OCI-LY7 (cell line): Measurements from ENCODE around the gene UBALD1. TPM values are rescaled to one million over a fixed set of nuclear protein-coding genes. Genes with fewer than 3 reads are reported as not detected.

ENCODE experiments used
- BruUV-seq: library from RNA; stranded (reverse); fragments of 400-500 nt; replicated peaks from 2 replicates; lab custom pipeline; 2021; lab: Mats Ljungman, UMichigan
- CTCF ChIA-PET: fragments of 300-600 bp; sonication (Branson Sonifier 250); formaldehyde crosslinking; loops from one replicate; lab custom pipeline; 2022; ENCODE audit warnings: antibody characterized with exemption; ENCODE audit not compliant: unreplicated experiment; lab: Charles Lee
- POLR2A ChIA-PET: fragments of 300-600 bp; sonication (Branson Sonifier 250); formaldehyde crosslinking; loops from one replicate; lab custom pipeline; 2022; ENCODE audit warnings: antibody characterized with exemption; lab: Charles Lee
- DNase-seq: peaks from one replicate; pipeline ENCODE4 v3.0.0-alpha.2; 2015; ENCODE audit warnings: low spot score
- H2AFZ ChIP-seq: fragments of 200-600 bp; sonication (generic), shearing (Covaris generic); 2 replicates; pipeline ENCODE4 v1.6.1; 2014; ENCODE audit warnings: mild to moderate bottlenecking, antibody characterized with exemption, low read length, moderate library complexity
- H3K27ac ChIP-seq: fragments of 200-600 bp; sonication (generic); 2 replicates; pipeline ENCODE4 v1.5.1; 2014; ENCODE audit warnings: mixed run types, low read depth, mild to moderate bottlenecking, moderate library complexity, low read length, inconsistent platforms; ENCODE audit not compliant: poor library complexity, severe bottlenecking
- H3K36me3 ChIP-seq: fragments of 200-600 bp; sonication (generic); 2 replicates; pipeline ENCODE4 v1.6.1; 2014; ENCODE audit warnings: mild to moderate bottlenecking, antibody characterized with exemption, low read length, moderate library complexity, mixed read lengths; ENCODE audit not compliant: insufficient read depth
- H3K4me1 ChIP-seq: fragments of 200-600 bp; sonication (generic); 2 replicates; pipeline ENCODE4 v1.5.1; 2014; ENCODE audit warnings: mild to moderate bottlenecking, low read length; ENCODE audit not compliant: insufficient read depth, poor library complexity, severe bottlenecking
- H3K4me2 ChIP-seq: fragments of 200-600 bp; sonication (generic); 2 replicates; pipeline ENCODE4 v1.6.1; 2014; ENCODE audit warnings: mild to moderate bottlenecking, low read length
- H3K4me3 ChIP-seq: fragments of 200-600 bp; sonication (generic); 2 replicates; pipeline ENCODE4 v1.5.1; 2014; ENCODE audit warnings: mild to moderate bottlenecking, low read depth, low read length; ENCODE audit not compliant: poor library complexity, severe bottlenecking
- H3K79me2 ChIP-seq: fragments of 200-600 bp; sonication (generic); 2 replicates; pipeline ENCODE4 v1.6.1; 2016; ENCODE audit warnings: low read depth, mild to moderate bottlenecking, low read length, moderate library complexity, mixed read lengths; ENCODE audit not compliant: insufficient read depth
- H3K9me2 ChIP-seq: fragments of 200-600 bp; sonication (generic); 2 replicates; pipeline ENCODE4 v1.6.1; 2016; ENCODE audit warnings: mild to moderate bottlenecking, low read length, mixed read lengths; ENCODE audit not compliant: insufficient read depth
- H3K9me3 ChIP-seq: fragments of 200-600 bp; sonication (generic); 2 replicates; pipeline ENCODE4 v1.6.1; 2014; ENCODE audit warnings: mild to moderate bottlenecking, mixed run types, low read length, mixed read lengths
- H4K20me1 ChIP-seq: fragments of 200-600 bp; sonication (generic); 2 replicates; pipeline ENCODE4 v1.6.1; 2014; ENCODE audit warnings: mild to moderate bottlenecking, antibody characterized with exemption, low read length, moderate library complexity, mixed read lengths; ENCODE audit not compliant: insufficient read depth
- CTCF ChIP-seq: fragments of 200-600 bp; sonication (generic); conservative IDR thresholded peaks from 2 replicates; pipeline ENCODE4 v1.5.1; 2014; ENCODE audit warnings: mild to moderate bottlenecking, antibody characterized with exemption, low read length, moderate library complexity, mixed read lengths
- EZH2phosphoT487 ChIP-seq: fragments of 200-600 bp; sonication (generic); IDR thresholded peaks from 2 replicates; pipeline ENCODE4 v1.6.1; 2018; ENCODE audit warnings: low read depth, borderline replicate concordance, mild to moderate bottlenecking, mixed run types, antibody characterized with exemption, low read length, moderate library complexity, mixed read lengths
- intact Hi-C: fragments of 100-400 bp; cut with micrococcal nuclease; formaldehyde crosslinking; loops from one replicate; pipeline ENCODE4 v1.10.0; 2022; ENCODE audit not compliant: unreplicated experiment
- total RNA-seq, 2 experiments: library from RNA; depleted of rRNA in 1 of 2; stranded (reverse); fragments of >200 nt in 1 of 2; shearing (Covaris generic) in 1 of 2; gene quantifications; 2 replicates each; pipeline ENCODE4 v1.2.3, GENCODE V29; 2014 to 2022

The UBALD1 gene
- total RNA-seq, 2 experiments from 2014 or later, result 11.1 to 34.1 TPM

- H3K9me2 ChIP-seq, result no peaks in the 10 kb centered on the region
- no peak overlapping the region for H3K4me2 ChIP-seq
- peaks cover 23% of the 10 kb centered on the region; the same call in 1 of the 2 replicates for H3K36me3 ChIP-seq
- H3K4me1 ChIP-seq, result no peaks in the 10 kb centered on the region
- BruUV-seq, result no TSS peak
- intact Hi-C loops, result no loop called here
- no peaks in the 10 kb centered on the region for H3K79me2 ChIP-seq
- H3K27ac ChIP-seq, result no peak overlapping the region
- DNase-seq, result no peak
- no peaks in the 10 kb centered on the region for H3K9me3 ChIP-seq
- POLR2A ChIA-PET, result no interaction called here
- H2AFZ ChIP-seq, result no peak overlapping the region
- H3K4me3 ChIP-seq, result no peak overlapping the region
- no peaks in the 10 kb centered on the region for H4K20me1 ChIP-seq
- no peak for TF ChIP-seq EZH2phosphoT487
- TF ChIP-seq CTCF, result no peak
- CTCF ChIA-PET, result no interaction called here
Measured at GRCh38 chr16:4654011-4654963, 39.6 kb upstream of the UBALD1 start.

- H3K27ac ChIP-seq, result no peak overlapping the region
- DNase-seq, result no peak
- no peak overlapping the region for H3K4me3 ChIP-seq
- no peaks in the 10 kb centered on the region for H4K20me1 ChIP-seq
- no peak overlapping the region for H3K4me2 ChIP-seq
- H3K9me2 ChIP-seq, result no peaks in the 10 kb centered on the region
- ChIA-PET CTCF (no interaction called here), POLR2A (no interaction called here)
- no peaks in the 10 kb centered on the region for H3K4me1 ChIP-seq
- no peaks in the 10 kb centered on the region for H3K9me3 ChIP-seq
- intact Hi-C loops, result no loop called here
- no peak overlapping the region for H2AFZ ChIP-seq
- H3K36me3 ChIP-seq, result peaks cover 23% of the 10 kb centered on the region; the same call in 1 of the 2 replicates
- no peak for TF ChIP-seq EZH2phosphoT487
- TF ChIP-seq CTCF, result no peak
- H3K79me2 ChIP-seq, result no peaks in the 10 kb centered on the region
- no TSS peak for BruUV-seq
Measured at GRCh38 chr16:4652561-4652960, 37.9 kb upstream of the UBALD1 start.

DNA sequence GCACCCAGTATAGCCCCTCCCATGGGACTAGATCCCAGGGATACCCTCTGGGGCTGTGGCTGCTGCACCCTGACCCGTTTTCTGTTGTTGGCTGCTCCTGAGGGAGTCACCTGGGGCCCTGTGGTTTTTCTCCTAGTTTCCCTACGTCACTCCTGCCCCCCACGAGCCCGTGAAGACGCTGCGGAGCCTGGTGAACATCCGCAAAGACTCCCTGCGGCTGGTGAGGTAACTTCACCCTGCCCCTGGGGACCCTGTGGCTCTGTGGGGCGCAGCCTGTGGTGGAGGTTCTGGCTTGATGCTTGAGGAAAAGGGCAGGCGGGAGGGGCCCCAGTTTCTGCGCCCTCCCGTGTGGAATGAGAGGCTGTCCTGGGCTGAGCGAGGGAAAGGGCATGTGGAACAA lies 37.1 kb upstream of the UBALD1 start:
- Histone ChIP-seq H3K9me3 (no peaks in the 10 kb centered on the region), H3K4me1 (no peaks in the 10 kb centered on the region), H3K4me3 (no peak overlapping the region), H3K4me2 (no peak overlapping the region), H4K20me1 (no peaks in the 10 kb centered on the region), H3K79me2 (no peaks in the 10 kb centered on the region), H2AFZ (no peak overlapping the region), H3K27ac (no peak overlapping the region), H3K36me3 (peaks cover 17% of the 10 kb centered on the region; the same call in 1 of the 2 replicates), H3K9me2 (no peaks in the 10 kb centered on the region)
- POLR2A ChIA-PET, result no interaction called here
- CTCF ChIA-PET, result interaction anchor here (0.7 kb wide), 1 partner anchor 9 kb away, joined by 3 read pairs; no protein-coding TSS in a partner anchor
- no peak for DNase-seq
- no TSS peak for BruUV-seq
- TF ChIP-seq EZH2phosphoT487, result no peak
- no peak for TF ChIP-seq CTCF
- intact Hi-C loops, result no loop called here
